GM21447 (cell line): Measurements from ENCODE around the gene BMP10.

Experiments
- ATAC-seq: cut with Tn5 transposase; IDR thresholded peaks from one replicate; pipeline ENCODE4 v1.9.1; 2021; ENCODE audit not compliant: unreplicated experiment

Gene BMP10, protein sequence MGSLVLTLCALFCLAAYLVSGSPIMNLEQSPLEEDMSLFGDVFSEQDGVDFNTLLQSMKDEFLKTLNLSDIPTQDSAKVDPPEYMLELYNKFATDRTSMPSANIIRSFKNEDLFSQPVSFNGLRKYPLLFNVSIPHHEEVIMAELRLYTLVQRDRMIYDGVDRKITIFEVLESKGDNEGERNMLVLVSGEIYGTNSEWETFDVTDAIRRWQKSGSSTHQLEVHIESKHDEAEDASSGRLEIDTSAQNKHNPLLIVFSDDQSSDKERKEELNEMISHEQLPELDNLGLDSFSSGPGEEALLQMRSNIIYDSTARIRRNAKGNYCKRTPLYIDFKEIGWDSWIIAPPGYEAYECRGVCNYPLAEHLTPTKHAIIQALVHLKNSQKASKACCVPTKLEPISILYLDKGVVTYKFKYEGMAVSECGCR

GRCh38 chr2:68871159-68871764, at the start of gene BMP10:
Gene BMP10 (minus strand): TSS chr2:68871397. CDS start chr2:68871358, 39 bp downstream.
- ATAC-seq = no peak

GRCh38 chr2:68920481-68921170, 49.4 kb upstream of the BMP10 start:
- no peak for ATAC-seq

GRCh38 chr2:68918497-68918896, 47.3 kb upstream of the BMP10 start:
- no peak for ATAC-seq

DNA sequence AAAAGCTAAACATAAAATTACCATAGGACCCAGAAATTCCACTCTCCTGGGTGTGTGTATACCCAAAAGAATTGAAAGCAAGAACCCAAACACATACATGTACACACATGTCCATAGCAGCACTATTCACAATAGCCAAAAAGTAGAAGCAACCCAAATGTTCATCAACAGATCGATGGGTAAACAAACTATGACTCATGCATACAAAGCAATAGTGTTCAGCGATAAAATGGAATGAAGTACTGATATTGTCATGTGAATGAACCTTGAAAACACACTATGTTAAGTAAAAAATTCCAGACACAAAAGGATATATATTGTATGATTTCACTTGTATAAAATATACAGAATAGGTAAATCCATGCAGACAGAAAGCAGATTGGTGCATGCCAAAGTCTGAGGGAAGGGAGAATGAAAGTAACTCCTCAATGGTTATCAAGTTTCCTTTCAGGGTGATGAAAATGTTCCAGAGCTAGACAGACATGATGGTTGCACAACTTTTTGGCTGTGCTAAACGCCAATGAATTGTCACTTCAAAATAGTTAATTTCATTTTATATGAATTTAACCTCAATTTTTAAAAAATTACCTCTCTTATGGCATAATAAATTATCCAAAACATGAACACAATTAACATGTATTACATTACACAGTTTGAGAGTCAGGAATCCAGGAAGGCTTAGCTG, 46.0 kb upstream of the BMP10 start:
- ATAC-seq = no peak

- no peak for ATAC-seq
Measured at GRCh38 chr2:68916226-68916625, 45.0 kb upstream of the BMP10 start.

DNA sequence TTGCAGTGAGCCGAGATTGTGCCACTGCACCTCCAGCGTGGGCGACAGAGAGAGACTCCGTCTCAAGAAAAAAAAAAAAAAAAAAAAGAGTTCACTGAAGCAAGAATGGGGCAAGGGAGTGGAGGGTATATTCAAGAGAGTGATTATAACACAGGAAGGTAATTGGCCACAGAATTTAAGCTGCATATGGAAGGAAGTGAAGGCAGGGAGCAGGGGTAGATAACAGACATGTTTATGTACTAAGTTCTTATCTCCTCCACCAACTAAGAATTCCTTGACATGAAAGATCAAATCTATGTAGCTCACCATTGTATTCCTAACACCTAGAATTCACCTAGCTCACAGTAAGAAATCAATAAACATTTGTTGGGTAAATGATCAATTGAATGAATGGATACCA, 44.2 kb upstream of the BMP10 start:
- ATAC-seq = no peak

DNA sequence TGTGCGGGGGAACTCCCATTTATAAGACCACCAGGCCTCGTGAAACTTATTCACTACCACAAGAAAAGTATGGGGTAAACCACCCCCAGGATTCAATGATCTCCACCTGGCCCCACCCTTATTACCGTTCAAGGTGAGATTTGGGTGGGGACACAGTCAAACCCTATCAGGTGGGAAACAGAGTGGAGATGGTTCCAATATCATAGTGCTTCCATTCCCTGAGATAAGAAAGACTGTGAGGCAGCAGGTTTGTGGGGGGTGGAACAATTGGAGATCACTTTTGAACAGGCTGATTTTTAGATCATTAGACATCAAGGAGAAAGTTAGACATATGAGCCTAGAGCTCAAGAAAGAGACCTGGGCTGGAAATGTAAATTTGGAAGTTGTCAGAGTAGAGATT, 42.2 kb upstream of the BMP10 start:
- ATAC-seq = no peak

DNA sequence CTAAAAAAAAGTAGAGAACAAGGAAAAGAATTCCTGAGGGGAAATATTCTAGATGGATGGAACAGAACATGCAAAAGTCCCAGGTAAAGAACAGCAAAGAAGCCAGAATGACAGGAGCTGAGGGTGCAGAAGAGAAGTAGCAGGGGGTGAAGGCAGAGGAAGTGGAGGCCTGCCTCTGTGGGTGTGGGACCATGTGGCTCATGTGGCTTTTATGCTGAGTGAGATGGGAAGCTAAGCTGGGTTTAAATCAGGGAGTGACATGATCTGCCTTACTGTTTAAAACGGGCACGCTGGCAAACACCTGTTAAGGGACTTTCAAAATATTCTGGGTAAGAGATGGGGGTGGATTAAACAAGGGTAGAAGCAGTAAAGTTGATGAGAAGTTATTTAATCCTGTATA, 41.5 kb upstream of the BMP10 start:
- no peak for ATAC-seq

GRCh38 chr2:68912111-68912510, 40.9 kb upstream of the BMP10 start:
- no peak for ATAC-seq

DNA sequence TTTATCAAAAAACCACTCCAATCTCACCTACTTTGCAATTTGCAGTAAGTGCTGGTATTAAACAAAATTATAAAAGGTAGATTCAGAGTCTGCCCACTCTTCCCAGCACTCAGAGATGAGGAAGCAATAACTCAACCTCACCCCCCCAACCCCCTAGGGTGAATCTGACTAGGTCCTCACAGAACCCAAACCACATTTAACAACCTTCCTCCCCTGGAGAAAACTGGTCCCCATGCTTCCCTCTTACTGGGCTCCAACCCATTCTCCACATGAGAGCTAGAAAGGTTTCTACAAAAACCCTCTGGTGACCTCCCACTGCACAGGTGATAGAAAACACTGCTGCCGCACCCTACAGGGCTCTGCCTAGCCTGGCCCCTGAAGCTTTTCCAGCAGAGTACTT, 40.5 kb upstream of the BMP10 start:
- ATAC-seq = no peak

- no peak for ATAC-seq
Measured at GRCh38 chr2:68911246-68911645, 40.0 kb upstream of the BMP10 start.

DNA sequence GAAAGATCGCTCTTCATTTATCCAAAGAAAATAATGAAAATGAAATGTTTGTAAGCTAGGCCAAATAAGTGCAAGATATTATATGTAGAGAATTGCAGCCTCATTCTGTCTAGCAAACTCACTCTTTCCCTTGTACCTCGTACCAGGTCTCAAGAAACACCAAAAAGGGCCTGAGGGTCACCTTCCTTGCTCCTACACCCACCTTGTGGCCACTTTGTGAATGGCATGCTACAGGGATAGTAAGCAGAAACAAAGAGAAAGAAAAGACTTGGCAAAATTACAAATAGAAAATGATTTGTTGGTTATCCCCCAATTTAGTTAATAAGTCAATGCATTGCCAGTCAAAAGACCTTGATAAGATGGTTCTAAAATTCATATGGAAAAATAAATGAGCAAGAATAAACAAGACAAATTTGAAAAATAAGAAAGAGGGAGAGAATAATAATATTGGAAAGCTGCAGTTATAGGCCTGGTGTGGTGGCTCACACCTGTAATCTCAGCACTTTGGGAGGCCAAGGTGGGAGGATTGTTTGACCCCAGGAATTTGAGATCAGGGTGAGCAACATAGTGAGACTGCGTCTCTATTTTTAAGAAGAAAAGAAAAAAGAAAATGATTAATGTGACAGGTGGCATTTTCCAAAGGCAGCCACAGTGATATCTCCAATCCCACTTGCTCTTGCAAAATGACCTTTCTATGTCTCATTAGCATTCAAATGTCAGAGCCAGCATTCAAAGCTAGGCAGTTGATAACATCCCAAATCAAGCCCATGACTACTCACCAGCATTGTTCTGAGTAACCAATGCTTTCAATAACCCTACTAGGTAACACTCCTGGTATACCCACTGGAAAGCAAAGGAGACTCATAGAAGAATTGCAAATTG, 38.8 kb upstream of the BMP10 start:
- ATAC-seq = peak; percentile 37

DNA sequence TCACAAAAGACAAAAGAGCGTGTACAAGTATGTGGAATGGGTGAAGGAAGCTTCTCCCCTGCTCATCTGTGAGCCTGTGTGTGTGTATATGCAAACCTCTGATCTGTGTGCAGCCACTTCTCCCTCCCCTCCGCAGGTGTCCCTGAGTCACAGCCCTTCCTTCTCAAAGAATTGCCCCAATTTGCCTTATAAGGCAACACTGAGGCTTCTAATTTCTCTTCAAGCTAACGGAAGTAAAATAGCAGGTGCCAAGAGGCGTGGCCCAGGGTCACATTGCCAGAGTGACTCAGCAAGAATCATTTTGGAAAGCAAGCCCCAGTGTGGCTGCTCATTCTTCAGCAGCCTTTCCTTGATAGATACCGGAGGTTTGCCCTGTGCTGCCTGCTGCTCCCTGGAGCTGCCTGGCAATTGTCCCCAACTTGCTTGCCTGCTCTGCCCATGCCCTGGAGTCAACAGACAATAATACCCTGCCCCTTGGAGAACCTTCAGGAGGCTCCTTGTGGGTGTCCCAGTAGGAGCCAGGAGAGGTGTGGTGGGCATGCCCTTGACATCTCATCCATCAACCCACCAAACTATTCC, 37.3 kb upstream of the BMP10 start:
- ATAC-seq = peak; percentile 96

DNA sequence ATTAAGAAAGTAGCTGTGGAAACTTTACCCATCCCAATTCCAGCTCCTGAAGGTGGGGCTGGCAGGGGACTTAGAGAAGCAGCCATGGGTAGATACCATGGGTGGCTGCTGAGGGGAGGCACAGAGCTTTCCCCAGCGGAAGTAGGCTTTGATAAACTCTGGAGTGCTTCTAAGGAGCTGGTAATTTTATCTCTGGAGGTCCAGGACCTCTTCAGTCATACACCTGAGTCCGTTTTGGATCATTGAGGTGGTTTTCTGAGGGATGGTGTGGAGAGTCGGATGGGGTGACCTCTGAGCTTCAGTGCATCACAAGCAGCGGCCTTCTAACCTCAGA, 36.7 kb upstream of the BMP10 start:
- ATAC-seq = no peak

DNA sequence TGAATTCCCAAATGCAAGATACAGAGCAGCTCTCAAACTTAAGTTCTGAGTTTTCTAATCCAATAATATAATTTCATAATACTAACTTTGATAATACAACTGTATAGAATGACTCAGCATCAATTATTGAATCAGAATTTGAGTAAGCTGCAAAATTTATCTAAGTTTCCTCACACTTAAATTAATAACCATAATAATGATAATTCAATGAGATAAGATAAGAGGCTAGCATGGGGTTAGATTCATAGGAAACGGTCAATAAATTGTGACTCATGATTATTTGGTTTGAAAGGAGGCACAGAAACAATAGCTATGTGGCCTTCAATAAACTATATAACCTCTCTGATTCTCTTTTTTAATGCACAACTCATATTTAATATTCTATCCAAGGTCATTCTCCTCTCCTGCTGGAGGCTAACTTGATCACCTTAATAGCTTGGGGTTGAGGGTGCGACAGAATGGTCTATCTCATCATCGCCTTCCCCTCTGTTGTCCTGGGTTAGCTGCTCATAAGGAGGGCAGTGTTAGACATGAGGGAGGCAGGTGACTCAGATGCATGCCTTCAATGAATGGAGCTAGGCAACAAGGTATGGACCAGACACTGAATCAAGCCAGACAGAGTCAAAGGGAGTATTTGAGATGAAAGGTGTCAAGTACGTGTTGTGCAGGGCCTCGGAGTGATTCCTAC, 36.2 kb upstream of the BMP10 start:
- ATAC-seq = no peak

DNA sequence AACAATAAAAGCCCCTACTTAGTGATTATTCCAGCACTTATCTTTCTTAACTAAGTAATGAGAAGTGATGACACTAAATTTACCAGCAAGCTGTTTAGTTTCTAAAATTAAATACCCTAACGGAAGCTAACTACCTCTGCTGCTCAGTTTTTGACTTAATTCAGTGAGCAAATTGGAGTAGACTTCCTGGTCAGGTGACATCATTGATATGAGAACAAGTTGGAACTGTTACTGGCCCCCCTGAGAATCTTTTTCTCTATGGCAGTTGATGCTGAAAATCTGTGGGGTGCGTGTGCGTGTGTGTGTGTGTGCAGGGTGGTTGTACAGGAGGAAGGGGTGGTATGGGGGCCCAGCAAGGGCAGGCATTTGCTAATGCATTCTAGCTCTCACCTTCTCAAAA, 35.5 kb upstream of the BMP10 start:
- ATAC-seq = no peak

DNA sequence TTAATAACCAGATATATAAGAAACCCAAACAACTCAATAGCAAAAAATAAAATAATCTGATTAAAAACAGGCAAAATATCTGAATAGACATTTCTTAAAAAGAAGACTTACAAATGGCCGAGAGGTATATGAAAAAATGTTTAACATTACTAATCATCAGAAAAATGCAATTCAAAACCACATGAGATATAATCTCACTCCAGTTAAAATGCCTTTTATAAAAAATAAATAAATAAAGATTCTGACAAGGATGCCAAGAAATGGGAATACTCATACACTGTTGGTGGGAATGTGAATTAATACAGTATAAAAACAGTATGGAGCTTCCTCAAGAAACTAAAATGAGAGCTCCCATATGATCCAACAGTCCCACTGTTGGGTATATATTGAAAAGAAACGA, 33.9 kb upstream of the BMP10 start:
- ATAC-seq = no peak

DNA sequence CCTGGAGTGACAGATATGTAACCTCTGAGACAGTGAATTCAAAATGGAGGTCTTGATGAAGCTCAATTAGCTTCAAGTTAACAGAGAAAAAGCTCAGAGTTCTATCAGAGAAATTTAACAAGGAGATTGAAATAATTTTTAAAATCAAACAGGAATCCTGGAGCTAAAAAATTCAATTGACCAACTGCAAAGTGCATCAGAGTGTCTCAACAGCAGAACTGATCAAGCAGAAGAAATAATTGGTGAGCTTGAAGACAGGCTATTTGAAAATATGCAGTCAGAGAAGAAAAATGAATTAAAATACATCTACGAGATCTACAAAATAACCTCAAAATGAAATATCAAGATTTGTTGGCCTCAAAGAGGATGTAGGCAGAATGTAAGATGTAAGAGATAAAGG, 30.4 kb upstream of the BMP10 start:
- ATAC-seq = no peak

- ATAC-seq = no peak
Measured at GRCh38 chr2:68901199-68901514, 30.0 kb upstream of the BMP10 start.
